ENCODE measurements around the gene RPL23. TPM values are rescaled to one million over a fixed set of nuclear protein-coding genes. Genes with fewer than 3 reads are reported as not detected.
"Not testable (repeated sequence)": the region's sequence is repeated elsewhere in the genome, so short reads cannot be mapped to it uniquely, and the experiment has no call there.

Gene RPL23
- total RNA-seq, 1 donor from 2014 or later: 1,087 TPM

DNA sequence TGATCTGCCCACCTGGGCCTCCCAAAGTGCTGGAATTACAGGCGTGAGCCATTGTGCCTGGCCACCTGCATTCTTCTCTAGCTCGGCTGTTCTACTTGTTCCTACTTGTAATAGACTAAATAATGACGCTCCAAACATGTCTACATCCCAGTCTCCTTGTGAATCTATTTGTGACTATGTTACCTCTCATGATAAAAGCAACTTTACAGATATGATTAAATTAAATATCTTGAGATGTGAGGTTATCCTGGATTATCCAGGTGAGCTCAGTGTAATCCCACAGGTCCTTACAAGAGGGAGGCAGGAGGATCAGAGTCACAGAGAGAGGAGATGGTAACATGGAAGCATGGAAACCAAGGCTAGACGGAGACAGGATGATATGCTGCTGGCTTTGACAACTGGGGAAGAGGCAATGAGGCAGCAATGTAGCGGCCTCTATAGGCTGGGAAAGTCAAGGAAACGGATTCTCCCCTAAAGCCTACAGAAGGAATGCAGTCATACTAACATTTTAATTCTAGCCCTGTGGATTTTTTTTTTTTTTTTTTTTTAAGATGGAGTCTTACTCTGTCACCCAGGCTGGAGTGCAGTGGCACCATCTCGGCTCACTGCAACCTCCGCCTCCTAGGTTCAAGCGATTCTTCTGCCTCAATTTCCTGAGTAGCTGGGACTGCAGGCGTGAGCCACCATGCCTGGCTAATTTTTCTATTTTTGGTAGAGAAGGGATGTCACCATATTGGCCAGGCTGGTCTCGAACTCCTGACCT lies 11.3 kb upstream of the RPL23 start:
- no peak overlapping the region for H2AFZ ChIP-seq (ENCODE audit: low read depth, low read length)
- H3K4me3 ChIP-seq (ENCODE audit: insufficient read depth, low read depth, low read length): no peak overlapping the region
- no peaks in the 10 kb centered on the region for H3K9me3 Mint-ChIP-seq (ENCODE audit: unreplicated experiment)
- H3K9me3 ChIP-seq (ENCODE audit: insufficient read depth, low read depth, low read length): no peaks in the 10 kb centered on the region
- no peaks in the 10 kb centered on the region for H3K27me3 Mint-ChIP-seq (ENCODE audit: low read depth, unreplicated experiment)
- H4K20me1 ChIP-seq (ENCODE audit: insufficient read depth, low read length): no peaks in the 10 kb centered on the region
- H3K4me2 ChIP-seq (ENCODE audit: low read length): no peak overlapping the region
- peaks cover 22% of the 10 kb centered on the region for H3K4me1 ChIP-seq (ENCODE audit: insufficient read depth, low read length)
- H3K27me3 ChIP-seq (ENCODE audit: insufficient read depth, low read length): no peaks in the 10 kb centered on the region
- H3K4me3 Mint-ChIP-seq (ENCODE audit: unreplicated experiment): no peak overlapping the region
- TF ChIP-seq EZH2 (IDR thresholded peaks at IDR 0.05; ENCODE audit: insufficient read depth, low read length): no peak
- TF ChIP-seq, protein P1, sequence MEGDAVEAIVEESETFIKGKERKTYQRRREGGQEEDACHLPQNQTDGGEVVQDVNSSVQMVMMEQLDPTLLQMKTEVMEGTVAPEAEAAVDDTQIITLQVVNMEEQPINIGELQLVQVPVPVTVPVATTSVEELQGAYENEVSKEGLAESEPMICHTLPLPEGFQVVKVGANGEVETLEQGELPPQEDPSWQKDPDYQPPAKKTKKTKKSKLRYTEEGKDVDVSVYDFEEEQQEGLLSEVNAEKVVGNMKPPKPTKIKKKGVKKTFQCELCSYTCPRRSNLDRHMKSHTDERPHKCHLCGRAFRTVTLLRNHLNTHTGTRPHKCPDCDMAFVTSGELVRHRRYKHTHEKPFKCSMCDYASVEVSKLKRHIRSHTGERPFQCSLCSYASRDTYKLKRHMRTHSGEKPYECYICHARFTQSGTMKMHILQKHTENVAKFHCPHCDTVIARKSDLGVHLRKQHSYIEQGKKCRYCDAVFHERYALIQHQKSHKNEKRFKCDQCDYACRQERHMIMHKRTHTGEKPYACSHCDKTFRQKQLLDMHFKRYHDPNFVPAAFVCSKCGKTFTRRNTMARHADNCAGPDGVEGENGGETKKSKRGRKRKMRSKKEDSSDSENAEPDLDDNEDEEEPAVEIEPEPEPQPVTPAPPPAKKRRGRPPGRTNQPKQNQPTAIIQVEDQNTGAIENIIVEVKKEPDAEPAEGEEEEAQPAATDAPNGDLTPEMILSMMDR (IDR thresholded peaks at IDR 0.05; ENCODE audit: insufficient read depth, low read depth, low read length): peak; percentile 42
- H3K36me3 Mint-ChIP-seq (ENCODE audit: low read depth, unreplicated experiment): no peaks in the 10 kb centered on the region
- no peak for DNase-seq (ENCODE audit: low read depth)
- H3K27ac Mint-ChIP-seq (ENCODE audit: unreplicated experiment): peak overlapping the region; percentile 29
- H3K36me3 ChIP-seq (ENCODE audit: insufficient read depth, low read length): no peaks in the 10 kb centered on the region
- no peak overlapping the region for H3K27ac ChIP-seq (ENCODE audit: low read depth, low read length)
- FAIRE-seq: no peak
- H3K9ac ChIP-seq (ENCODE audit: low read length): no peak overlapping the region
- no peaks in the 10 kb centered on the region for H3K79me2 ChIP-seq (ENCODE audit: insufficient read depth, low read length)
- H3K4me1 Mint-ChIP-seq (ENCODE audit: low read depth, unreplicated experiment): peaks cover 6% of the 10 kb centered on the region

- Histone ChIP-seq H2AFZ (ENCODE audit: low read depth, low read length) (no peak overlapping the region), H3K27me3 (ENCODE audit: insufficient read depth, low read length) (no peaks in the 10 kb centered on the region), H3K36me3 (ENCODE audit: insufficient read depth, low read length) (no peaks in the 10 kb centered on the region), H3K9ac (ENCODE audit: low read length) (no peak overlapping the region), H3K79me2 (ENCODE audit: insufficient read depth, low read length) (no peaks in the 10 kb centered on the region), H3K27ac (ENCODE audit: low read depth, low read length) (no peak overlapping the region), H3K9me3 (ENCODE audit: insufficient read depth, low read depth, low read length) (no peaks in the 10 kb centered on the region), H3K4me3 (ENCODE audit: insufficient read depth, low read depth, low read length) (no peak overlapping the region), H3K4me1 (ENCODE audit: insufficient read depth, low read length) (peaks cover 10% of the 10 kb centered on the region), H4K20me1 (ENCODE audit: insufficient read depth, low read length) (no peaks in the 10 kb centered on the region), H3K4me2 (ENCODE audit: low read length) (no peak overlapping the region)
- TF ChIP-seq, protein P1 (IDR thresholded peaks at IDR 0.05; ENCODE audit: insufficient read depth, low read depth, low read length): no peak
- TF ChIP-seq EZH2 (IDR thresholded peaks at IDR 0.05; ENCODE audit: insufficient read depth, low read length): no peak
- Mint-ChIP-seq H3K4me3 (ENCODE audit: unreplicated experiment) (no peak overlapping the region), H3K9me3 (ENCODE audit: unreplicated experiment) (no peaks in the 10 kb centered on the region), H3K27me3 (ENCODE audit: low read depth, unreplicated experiment) (no peaks in the 10 kb centered on the region), H3K4me1 (ENCODE audit: low read depth, unreplicated experiment) (peaks cover 6% of the 10 kb centered on the region), H3K36me3 (ENCODE audit: low read depth, unreplicated experiment) (no peaks in the 10 kb centered on the region), H3K27ac (ENCODE audit: unreplicated experiment) (no peak overlapping the region)
- no peak for DNase-seq (ENCODE audit: low read depth)
- FAIRE-seq: no peak
Measured at GRCh38 chr17:38861399-38861843, 7.9 kb upstream of the RPL23 start.

DNA sequence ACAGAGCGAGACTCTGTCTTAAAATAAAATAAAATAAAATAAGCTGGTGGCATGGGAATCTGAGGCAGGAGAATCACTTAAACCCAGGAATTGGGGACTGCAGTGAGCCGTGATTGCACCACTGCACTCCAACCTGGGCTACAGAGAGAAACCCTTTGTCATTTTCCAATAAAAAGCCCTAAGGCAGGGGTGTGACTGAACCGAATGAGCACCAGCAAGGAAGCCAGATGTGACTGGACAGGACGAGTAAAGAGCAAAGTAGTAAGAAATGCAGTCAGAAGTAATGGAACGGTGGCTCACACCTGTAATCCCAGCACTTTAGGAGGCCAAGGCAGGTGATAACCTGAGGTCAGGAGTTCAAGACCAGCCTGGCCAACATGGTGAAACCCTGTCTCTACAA lies 3.8 kb upstream of the RPL23 start:
- Histone ChIP-seq H3K4me2 (ENCODE audit: low read length) (no peak overlapping the region), H3K36me3 (ENCODE audit: insufficient read depth, low read length) (no peaks in the 10 kb centered on the region), H3K9me3 (ENCODE audit: insufficient read depth, low read depth, low read length) (no peaks in the 10 kb centered on the region), H4K20me1 (ENCODE audit: insufficient read depth, low read length) (peaks cover 10% of the 10 kb centered on the region), H3K27ac (ENCODE audit: low read depth, low read length) (no peak overlapping the region), H3K9ac (ENCODE audit: low read length) (no peak overlapping the region), H3K4me3 (ENCODE audit: insufficient read depth, low read depth, low read length) (no peak overlapping the region), H2AFZ (ENCODE audit: low read depth, low read length) (no peak overlapping the region), H3K79me2 (ENCODE audit: insufficient read depth, low read length) (peaks cover 13% of the 10 kb centered on the region), H3K4me1 (ENCODE audit: insufficient read depth, low read length) (no peaks in the 10 kb centered on the region), H3K27me3 (ENCODE audit: insufficient read depth, low read length) (no peaks in the 10 kb centered on the region)
- DNase-seq (ENCODE audit: low read depth) (no peak), FAIRE-seq (no peak)
- Mint-ChIP-seq H3K27ac (ENCODE audit: unreplicated experiment) (no peak overlapping the region), H3K4me3 (ENCODE audit: unreplicated experiment) (no peak overlapping the region), H3K36me3 (ENCODE audit: low read depth, unreplicated experiment) (peaks cover 11% of the 10 kb centered on the region), H3K27me3 (ENCODE audit: low read depth, unreplicated experiment) (no peaks in the 10 kb centered on the region), H3K4me1 (ENCODE audit: low read depth, unreplicated experiment) (peaks cover 4% of the 10 kb centered on the region), H3K9me3 (ENCODE audit: unreplicated experiment) (no peaks in the 10 kb centered on the region)
- TF ChIP-seq, protein P1 (IDR thresholded peaks at IDR 0.05; ENCODE audit: insufficient read depth, low read depth, low read length): no peak
- no peak for TF ChIP-seq EZH2 (IDR thresholded peaks at IDR 0.05; ENCODE audit: insufficient read depth, low read length)

- not testable (repeated sequence) for H3K9me3 Mint-ChIP-seq (ENCODE audit: unreplicated experiment); H3K9ac ChIP-seq (ENCODE audit: low read length); H3K27me3 Mint-ChIP-seq (ENCODE audit: low read depth, unreplicated experiment); H3K9me3 ChIP-seq (ENCODE audit: insufficient read depth, low read depth, low read length); FAIRE-seq; H2AFZ ChIP-seq (ENCODE audit: low read depth, low read length); H3K27me3 ChIP-seq (ENCODE audit: insufficient read depth, low read length); H3K4me3 ChIP-seq (ENCODE audit: insufficient read depth, low read depth, low read length)
- peak overlapping the region; percentile 60 for H3K4me3 Mint-ChIP-seq (ENCODE audit: unreplicated experiment)
- peaks cover 17% of the 10 kb centered on the region for H3K36me3 ChIP-seq (ENCODE audit: insufficient read depth, low read length)
- peak; percentile 90 for DNase-seq (ENCODE audit: low read depth)
- peak overlapping the region; percentile 34 for H3K27ac Mint-ChIP-seq (ENCODE audit: unreplicated experiment)
- H4K20me1 ChIP-seq (ENCODE audit: insufficient read depth, low read length): peaks cover 30% of the 10 kb centered on the region
- peaks cover 18% of the 10 kb centered on the region for H3K4me1 ChIP-seq (ENCODE audit: insufficient read depth, low read length)
- peaks cover 21% of the 10 kb centered on the region for H3K36me3 Mint-ChIP-seq (ENCODE audit: low read depth, unreplicated experiment)
- peak overlapping the region; percentile 69 for H3K4me2 ChIP-seq (ENCODE audit: low read length)
- H3K27ac ChIP-seq (ENCODE audit: low read depth, low read length): peak overlapping the region; percentile 26
- H3K79me2 ChIP-seq (ENCODE audit: insufficient read depth, low read length): peaks cover 34% of the 10 kb centered on the region
- peaks cover 11% of the 10 kb centered on the region for H3K4me1 Mint-ChIP-seq (ENCODE audit: low read depth, unreplicated experiment)
Measured at GRCh38 chr17:38855101-38855714, 1.7 kb upstream of the RPL23 start.
